H1 (cell line): Measurements from ENCODE around the gene F3. TPM values are rescaled to one million over a fixed set of nuclear protein-coding genes. Genes with fewer than 3 reads are reported as not detected.

ENCODE experiments used
- CTCF ChIA-PET: fragments of 300-600 bp; sonication (Branson Sonifier 250); formaldehyde crosslinking; loops from one replicate; lab custom pipeline; 2021; ENCODE audit not compliant: partially characterized antibody; lab: Charles Lee
- POLR2A ChIA-PET: fragments of 300-600 bp; sonication (Branson Sonifier 250); formaldehyde crosslinking; loops from one replicate; lab custom pipeline; 2021; ENCODE audit warnings: inconsistent platforms; ENCODE audit not compliant: partially characterized antibody; lab: Charles Lee
- DNase-seq, 2 experiments: peaks; one replicate each; pipeline versions ENCODE4 v3.0.0 to v3.0.0-alpha.2; 2010 to 2022; ENCODE audit warnings: low spot score in 2 of 2, low read depth in 1 of 2, mixed read lengths in 1 of 2
- FAIRE-seq: peaks from 2 replicates; lab custom pipeline; 2011; peaks lifted over from hg19 to GRCh38; lab: Jason Lieb, UNC
- H2AFZ ChIP-seq: 2 replicates; pipeline ENCODE4 v1.8.1; 2012; ENCODE audit warnings: low read length, inconsistent platforms
- H2AK5ac ChIP-seq: 2 replicates; pipeline ENCODE4 v1.6.1; 2013; ENCODE audit warnings: low read depth, low read length
- H2BK120ac ChIP-seq: replicated peaks from 2 replicates; pipeline ENCODE3; 2013; ENCODE audit warnings: low read depth, low read length, inconsistent platforms
- H2BK12ac ChIP-seq: 2 replicates; pipeline ENCODE4 v1.6.1; 2013; ENCODE audit warnings: low read depth, low read length
- H2BK15ac ChIP-seq: 2 replicates; pipeline ENCODE4 v1.6.1; 2013; ENCODE audit warnings: low read length
- H2BK20ac ChIP-seq: 2 replicates; pipeline ENCODE4 v1.6.1; 2013; ENCODE audit warnings: low read length
- H2BK5ac ChIP-seq: 2 replicates; pipeline ENCODE4 v1.6.1; 2013; ENCODE audit warnings: low read depth, low read length
- H3K14ac ChIP-seq: 2 replicates; pipeline ENCODE4 v1.6.1; 2013; ENCODE audit warnings: inconsistent platforms; ENCODE audit not compliant: insufficient read length
- H3K18ac ChIP-seq: 2 replicates; pipeline ENCODE4 v1.6.1; 2013; ENCODE audit warnings: low read length; ENCODE audit errors: extremely low read depth
- H3K23ac ChIP-seq: 2 replicates; pipeline ENCODE4 v1.6.1; 2013; ENCODE audit warnings: inconsistent platforms; ENCODE audit not compliant: insufficient read length
- H3K23me2 ChIP-seq: 2 replicates; pipeline ENCODE4 v1.6.1; 2013; ENCODE audit warnings: low read depth, low read length
- H3K27ac ChIP-seq: 2 replicates; pipeline ENCODE4 v1.6.1; 2011; ENCODE audit warnings: low read depth, low read length, inconsistent platforms
- H3K27me3 ChIP-seq, 4 experiments: replicated peaks in 1 of 4; 1 replicate in 1 of 4; 2 replicates in 3 of 4; pipeline versions ENCODE4 v1.6.1 to v1.8.1; 2011 to 2013; ENCODE audit warnings: low read length in 3 of 4, mild to moderate bottlenecking in 3 of 4, inconsistent platforms in 2 of 4, mixed read lengths in 2 of 4, moderate library complexity in 1 of 4; ENCODE audit not compliant: control insufficient read depth in 3 of 4, insufficient read depth in 3 of 4; ENCODE audit errors: extremely low read depth in 1 of 4
- H3K36me3 ChIP-seq, 4 experiments: 2 replicates each; pipeline versions ENCODE4 v1.6.1 to v1.8.1; 2011 to 2013; ENCODE audit warnings: mild to moderate bottlenecking in 4 of 4, low read length in 3 of 4, moderate library complexity in 2 of 4, control low read depth in 1 of 4, inconsistent platforms in 1 of 4; ENCODE audit not compliant: insufficient read depth in 4 of 4, control insufficient read depth in 2 of 4
- H3K4ac ChIP-seq: replicated peaks from 2 replicates; pipeline ENCODE3; 2013; ENCODE audit warnings: low read length, low read depth, mixed read lengths, inconsistent platforms; ENCODE audit not compliant: insufficient read length
- H3K4me1 ChIP-seq, 4 experiments: replicated peaks in 1 of 4; 1 replicate in 1 of 4; 2 replicates in 3 of 4; pipeline versions ENCODE4 v1.6.1 to v1.8.1; 2011 to 2013; ENCODE audit warnings: low read length in 3 of 4, inconsistent platforms in 2 of 4, mixed read lengths in 1 of 4; ENCODE audit not compliant: insufficient read depth in 4 of 4, control insufficient read depth in 3 of 4
- H3K4me2 ChIP-seq, 2 experiments: 2 replicates each; pipeline versions ENCODE4 v1.6.1 to v1.8.1; 2011 to 2013; ENCODE audit warnings: low read depth in 2 of 2, low read length in 2 of 2, control low read depth in 1 of 2, inconsistent platforms in 1 of 2, mild to moderate bottlenecking in 1 of 2; ENCODE audit not compliant: insufficient read depth in 1 of 2
- H3K4me3 ChIP-seq, 4 experiments: fragments of 200-600, 300-600 bp in 1 of 4; sonication (generic), shearing (Covaris generic), sonication (Bioruptor Twin) in 1 of 4; 2 replicates each; pipeline versions ENCODE4 v1.5.1 to v1.8.1; 2011 to 2016; ENCODE audit warnings: low read length in 4 of 4, low read depth in 3 of 4, control low read depth in 2 of 4, inconsistent platforms in 2 of 4, mild to moderate bottlenecking in 2 of 4, mixed read lengths in 1 of 4, moderate library complexity in 1 of 4; ENCODE audit not compliant: insufficient read depth in 2 of 4; ENCODE audit errors: extremely low read depth in 1 of 4
- H3K56ac ChIP-seq: replicated peaks from 2 replicates; pipeline ENCODE3; 2013; ENCODE audit warnings: low read depth, mild to moderate bottlenecking, mixed read lengths, low read length, inconsistent platforms; ENCODE audit not compliant: insufficient read length
- H3K79me1 ChIP-seq: 2 replicates; pipeline ENCODE4 v1.6.1; 2013; ENCODE audit warnings: low read depth, low read length, control low read depth
- H3K79me2 ChIP-seq, 2 experiments: 2 replicates each; pipeline versions ENCODE4 v1.6.1 to v1.8.1; 2012 to 2013; ENCODE audit warnings: low read length in 2 of 2, mild to moderate bottlenecking in 2 of 2, inconsistent platforms in 1 of 2; ENCODE audit not compliant: insufficient read depth in 2 of 2, control insufficient read depth in 1 of 2
- H3K9ac ChIP-seq, 4 experiments: replicated peaks in 1 of 4; 1 replicate in 1 of 4; 2 replicates in 3 of 4; pipeline versions ENCODE4 v1.6.1 to v1.8.1; 2011 to 2013; ENCODE audit warnings: low read depth in 3 of 4, low read length in 3 of 4, control low read depth in 2 of 4, mild to moderate bottlenecking in 2 of 4, moderate library complexity in 2 of 4, inconsistent platforms in 1 of 4; ENCODE audit errors: extremely low read depth in 1 of 4
- H3K9me3 ChIP-seq, 2 experiments: 2 replicates each; pipeline versions ENCODE4 v1.6.1 to v1.8.1; 2012 to 2013; ENCODE audit warnings: mild to moderate bottlenecking in 2 of 2, moderate library complexity in 2 of 2, control low read depth in 1 of 2, inconsistent platforms in 1 of 2, low read depth in 1 of 2, low read length in 1 of 2, mixed read lengths in 1 of 2; ENCODE audit not compliant: insufficient read depth in 2 of 2
- H4K20me1 ChIP-seq, 2 experiments: replicated peaks in 1 of 2; 2 replicates each; pipeline versions ENCODE3 to v1.8.1; 2011 to 2013; ENCODE audit warnings: inconsistent platforms in 2 of 2, low read length in 2 of 2, mild to moderate bottlenecking in 1 of 2; ENCODE audit not compliant: insufficient read depth in 2 of 2, control insufficient read depth in 1 of 2
- H4K5ac ChIP-seq: 2 replicates; pipeline ENCODE4 v1.6.1; 2013; ENCODE audit warnings: low read length, low read depth, mixed read lengths, inconsistent platforms; ENCODE audit not compliant: insufficient read length
- H4K8ac ChIP-seq: 2 replicates; pipeline ENCODE4 v1.8.0; 2013; ENCODE audit warnings: mild to moderate bottlenecking, moderate library complexity, low read length, inconsistent platforms; ENCODE audit not compliant: insufficient read depth; ENCODE audit errors: extremely low read depth
- H4K91ac ChIP-seq: replicated peaks from 2 replicates; pipeline ENCODE3; 2013; ENCODE audit warnings: low read length, mixed read lengths, inconsistent platforms; ENCODE audit not compliant: insufficient read length
- CBX8 ChIP-seq: fragments of 300-800, 300-1000 bp; sonication (generic); IDR thresholded peaks from 2 replicates; pipeline ENCODE4 v1.7.1; 2016; ENCODE audit warnings: low read depth, low read length, borderline replicate concordance
- EP300 ChIP-seq, 2 experiments: IDR thresholded peaks; 1 replicate in 1 of 2; 2 replicates in 1 of 2; pipeline ENCODE4 v1.6.1; 2011 to 2012; ENCODE audit warnings: low read depth in 2 of 2, low read length in 2 of 2, mild to moderate bottlenecking in 2 of 2, borderline replicate concordance in 1 of 2, inconsistent platforms in 1 of 2, moderate library complexity in 1 of 2
- EZH2 ChIP-seq: fragments of 200-600 bp; sonication (generic); IDR thresholded peaks from 2 replicates; pipeline ENCODE4 v1.7.1; 2012; ENCODE audit warnings: low read depth, mild to moderate bottlenecking, moderate library complexity, low read length, inconsistent platforms; ENCODE audit not compliant: severe bottlenecking
- KDM1A ChIP-seq: fragments of 200-600, 300-600 bp; sonication (generic); IDR thresholded peaks from 2 replicates; pipeline ENCODE4 v1.7.1; 2016; ENCODE audit warnings: mild to moderate bottlenecking, low read length, borderline replicate concordance
- MAFK ChIP-seq: IDR thresholded peaks from 2 replicates; pipeline ENCODE4 v1.6.1; 2012; ENCODE audit warnings: low read depth, mild to moderate bottlenecking, improper control_type of control experiment, low read length
- NANOG ChIP-seq: IDR thresholded peaks from 2 replicates; pipeline ENCODE4 v1.6.1; 2011; ENCODE audit warnings: low read length, low read depth, mild to moderate bottlenecking, inconsistent platforms; ENCODE audit not compliant: insufficient read depth, poor library complexity, severe bottlenecking
- NRF1 ChIP-seq: IDR thresholded peaks from 2 replicates; pipeline ENCODE4 v1.6.1; 2011; ENCODE audit warnings: mild to moderate bottlenecking, low read depth, low read length, improper control_type of control experiment
- POLR2A ChIP-seq, 2 experiments: IDR thresholded peaks; 1 replicate in 1 of 2; 2 replicates in 1 of 2; pipeline ENCODE4 v1.6.1; 2011; ENCODE audit warnings: low read depth in 2 of 2, low read length in 2 of 2, mild to moderate bottlenecking in 2 of 2; ENCODE audit errors: control extremely low read depth in 1 of 2
- RAD21 ChIP-seq, 2 experiments: IDR thresholded peaks in 1 of 2; conservative IDR thresholded peaks in 1 of 2; 2 replicates each; pipeline ENCODE4 v1.6.1; 2011; ENCODE audit warnings: low read depth in 2 of 2, low read length in 2 of 2, improper control_type of control experiment in 1 of 2, inconsistent platforms in 1 of 2, mild to moderate bottlenecking in 1 of 2, moderate library complexity in 1 of 2
- RFX5 ChIP-seq: IDR thresholded peaks from 2 replicates; pipeline ENCODE4 v1.6.1; 2011; ENCODE audit warnings: low read depth, low read length, improper control_type of control experiment, borderline replicate concordance
- SP4 ChIP-seq: IDR thresholded peaks from 2 replicates; pipeline ENCODE4 v1.6.1; 2012; ENCODE audit warnings: low read length, inconsistent platforms
- TAF7 ChIP-seq: optimal IDR thresholded peaks from 2 replicates; pipeline ENCODE3; 2011; ENCODE audit warnings: low read depth, mild to moderate bottlenecking, inconsistent platforms, low read length, moderate library complexity, borderline replicate concordance
- WGBS, 2 experiments: shearing (Covaris generic) in 1 of 2; methylation state at CpG; one replicate each; pipeline versions ENCODE4 v1.1.6 to v1.1.7; 2013 to 2015; ENCODE audit warnings: low lambda C conversion rate in 2 of 2, mixed read lengths in 2 of 2, inconsistent platforms in 1 of 2, low coverage in 1 of 2, missing lambda C conversion rate in 1 of 2; ENCODE audit not compliant: insufficient replicate concordance in 2 of 2, insufficient coverage in 1 of 2, insufficient read length in 1 of 2; ENCODE audit errors: extremely low coverage in 1 of 2, missing lambda C conversion rate in 1 of 2; 5-methylcytosine and 5-hydroxymethylcytosine counted together
- polyA plus RNA-seq, 7 experiments: library from polyadenylated mRNA; depleted of rRNA in 3 of 7; stranded (reverse) in 5 of 7; unstranded in 2 of 7; fragments of >200 nt in 5 of 7; fragments of 200-250 nt in 2 of 7; gene quantifications; 1 replicate in 5 of 7; 2 replicates in 1 of 7; 4 replicates in 1 of 7; pipeline versions ENCODE4 v1.2.1 to v1.2.3, GENCODE V29; 2011 to 2013; ENCODE audit warnings: missing spikeins in 2 of 7, mixed read lengths in 2 of 7
- total RNA-seq: library from RNA; stranded (reverse); fragmentation: NEBNext Ultra II Directional; extraction: Animal tissue kit (Norgen Biotek cat#: 25700); gene quantifications from 2 replicates; pipeline ENCODE4 v1.2.1, GENCODE V29; 2021
- TF ChIP-seq, protein P1 (sequence below): IDR thresholded peaks from 2 replicates; pipeline ENCODE4 v1.6.1; 2012; ENCODE audit warnings: inconsistent platforms

F3 gene
- total and polyA plus RNA-seq, 2 of the 8 experiments (the other 6 are each of a cell fraction or from before 2014, with no cell fraction given): 2.6 to 8.6 TPM

DNA sequence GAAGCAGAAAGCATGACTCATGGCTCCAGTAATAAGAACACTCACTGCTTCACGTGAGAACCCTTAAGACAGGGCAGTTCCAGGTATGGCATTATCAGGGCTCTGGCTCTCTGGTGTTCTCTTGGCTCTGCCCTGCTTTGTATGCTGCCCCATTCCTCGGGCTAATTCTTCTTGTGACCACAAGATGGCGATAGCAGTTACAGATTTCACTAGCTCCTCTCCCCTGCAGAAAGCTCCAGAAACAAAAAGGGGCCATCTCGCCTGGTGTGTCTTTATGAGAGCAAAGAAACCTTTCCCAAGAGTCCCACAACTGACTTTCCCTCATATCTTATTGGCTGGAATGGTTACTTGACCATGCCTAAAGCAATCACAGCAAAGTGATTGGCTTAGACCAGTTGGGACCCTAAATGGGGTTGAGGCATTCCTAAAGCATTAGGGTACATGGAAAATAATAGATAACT lies 60.1 kb downstream of the F3 start:
- no peaks in the 10 kb centered on the region for H3K4me1 ChIP-seq
- FAIRE-seq: peak; percentile 93
- TF ChIP-seq RAD21 (IDR thresholded peaks at IDR 0.05 in 1 of 2, conservative IDR thresholded peaks at IDR 0.05 in 1 of 2; ENCODE audit: low read depth in 2 of 2, low read length in 2 of 2) (peak; percentile 73 to 81), POLR2A (IDR thresholded peaks at IDR 0.05; ENCODE audit: control extremely low read depth in 1 of 2, low read depth in 2 of 2, low read length in 2 of 2) (no peak), TAF7 (no peak), NRF1 (no peak), SP4 (no peak), RFX5 (no peak), CBX8 (no peak), EZH2 (no peak), EP300 (IDR thresholded peaks at IDR 0.05; ENCODE audit: borderline replicate concordance in 1 of 2, low read depth in 2 of 2, low read length in 2 of 2) (no peak), MAFK (no peak), KDM1A (no peak), NANOG (no peak)
- TF ChIP-seq, protein P1, sequence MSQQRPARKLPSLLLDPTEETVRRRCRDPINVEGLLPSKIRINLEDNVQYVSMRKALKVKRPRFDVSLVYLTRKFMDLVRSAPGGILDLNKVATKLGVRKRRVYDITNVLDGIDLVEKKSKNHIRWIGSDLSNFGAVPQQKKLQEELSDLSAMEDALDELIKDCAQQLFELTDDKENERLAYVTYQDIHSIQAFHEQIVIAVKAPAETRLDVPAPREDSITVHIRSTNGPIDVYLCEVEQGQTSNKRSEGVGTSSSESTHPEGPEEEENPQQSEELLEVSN: no peak

More for the DNA sequence above, 60.1 kb downstream of the F3 start:
- no peak overlapping the region for H4K8ac ChIP-seq
- H3K36me3 ChIP-seq: no peaks in the 10 kb centered on the region; a peak in 2 of 8 replicates
- no peak overlapping the region for H3K9ac ChIP-seq
- no peak overlapping the region for H3K4me2 ChIP-seq
- no peak overlapping the region for H3K4ac ChIP-seq
- POLR2A ChIA-PET: no interaction called here
- no peak overlapping the region for H4K5ac ChIP-seq
- CTCF ChIA-PET: interaction anchor here (1.0 to 2.9 kb wide), 19 partner anchors 9 to 344 kb away, joined by 3 to 29 read pairs (median 4); no protein-coding TSS in a partner anchor
- H3K18ac ChIP-seq: no peak overlapping the region
- H3K79me2 ChIP-seq: no peaks in the 10 kb centered on the region
- H2BK5ac ChIP-seq: no peak overlapping the region
- WGBS, 2 experiments: 17% methylated on average over 4 of the region's 4 CpGs; no CpG with 5 or more reads in 1 of the 2 experiments
- H3K27me3 ChIP-seq: no peaks in the 10 kb centered on the region
- H2AFZ ChIP-seq: no peak overlapping the region
- H3K79me1 ChIP-seq: no peaks in the 10 kb centered on the region
- H3K23ac ChIP-seq: no peak overlapping the region
- no peak overlapping the region for H2AK5ac ChIP-seq
- no peak overlapping the region for H2BK20ac ChIP-seq
- H2BK12ac ChIP-seq: no peak overlapping the region
- H4K20me1 ChIP-seq: no peaks in the 10 kb centered on the region
- peak; percentile 25 to 50 for DNase-seq
- no peaks in the 10 kb centered on the region for H3K9me3 ChIP-seq
- H4K91ac ChIP-seq: no peak overlapping the region
- no peak overlapping the region for H3K27ac ChIP-seq
- H2BK15ac ChIP-seq: no peak overlapping the region
- H3K23me2 ChIP-seq: no peaks in the 10 kb centered on the region
- no peak overlapping the region for H3K4me3 ChIP-seq
- H2BK120ac ChIP-seq: no peak overlapping the region
- H3K56ac ChIP-seq: no peak overlapping the region
- no peak overlapping the region for H3K14ac ChIP-seq
